HepG2 (cell line): ENCODE measurements around the gene TMEM184B. TPM values are rescaled to one million over a fixed set of nuclear protein-coding genes. Genes with fewer than 3 reads are reported as not detected.
A peak's percentile ranks its signal among the peaks of the same experiment; 100 is the strongest.

ENCODE experiments used
- BRF2 ChIP-seq: sonication (generic); formaldehyde crosslinking; IDR thresholded peaks from 2 replicates; pipeline ENCODE4 v1.8.1; 2022; ENCODE audit warnings: mild to moderate bottlenecking, missing genetic modification reagents
- GZF1 ChIP-seq: sonication (generic); formaldehyde crosslinking; IDR thresholded peaks from 2 replicates; pipeline ENCODE4 v1.5.1; 2020; ENCODE audit warnings: mild to moderate bottlenecking, missing genetic modification reagents
- HCFC1 ChIP-seq: fragments of 150-350 bp; IDR thresholded peaks from 2 replicates; pipeline ENCODE4 v1.6.1; 2014; ENCODE audit warnings: low read depth, low read length
- KDM2A ChIP-seq: sonication (generic); formaldehyde crosslinking; IDR thresholded peaks from 2 replicates; pipeline ENCODE4 v1.4.0; 2020; ENCODE audit warnings: low read depth, missing genetic modification reagents, borderline replicate concordance
- MED8 ChIP-seq: sonication (generic); formaldehyde crosslinking; IDR thresholded peaks from 2 replicates; pipeline ENCODE4 v1.8.1; 2023; ENCODE audit warnings: mild to moderate bottlenecking, missing genetic modification reagents; ENCODE audit not compliant: insufficient replicate concordance
- MTA1 ChIP-seq: sonication (generic); formaldehyde crosslinking; IDR thresholded peaks from 2 replicates; pipeline ENCODE4 v1.4.0; 2020; ENCODE audit warnings: missing genetic modification reagents, mild to moderate bottlenecking, borderline replicate concordance
- MXD3 ChIP-seq: IDR thresholded peaks from 2 replicates; pipeline ENCODE4 v1.6.1; 2016; ENCODE audit warnings: mild to moderate bottlenecking, missing biosample characterization, missing genetic modification reagents
- NR1H2 ChIP-seq: sonication (generic); formaldehyde crosslinking; IDR thresholded peaks from 2 replicates; pipeline ENCODE4 v1.8.1; 2022; ENCODE audit warnings: low read depth, missing genetic modification reagents, borderline replicate concordance
- RCOR2 ChIP-seq: IDR thresholded peaks from 2 replicates; pipeline ENCODE4 v1.6.1; 2016; ENCODE audit warnings: missing biosample characterization, missing genetic modification reagents
- RFX1 ChIP-seq: fragments of 450-650 bp; IDR thresholded peaks from 2 replicates; pipeline ENCODE4 v1.6.1; 2017
- SP5 ChIP-seq: IDR thresholded peaks from 2 replicates; pipeline ENCODE4 v1.6.1; 2016; ENCODE audit warnings: low read depth, borderline replicate concordance
- TARDBP ChIP-seq: sonication (generic); formaldehyde crosslinking; IDR thresholded peaks from 2 replicates; pipeline ENCODE4 v1.8.0; 2022; ENCODE audit warnings: mild to moderate bottlenecking, missing genetic modification reagents
- THAP8 ChIP-seq: sonication (generic); formaldehyde crosslinking; IDR thresholded peaks from 2 replicates; pipeline ENCODE4 v1.5.1; 2020; ENCODE audit warnings: missing genetic modification reagents, mild to moderate bottlenecking, borderline replicate concordance
- USF2 ChIP-seq, 2 experiments: sonication (generic) in 1 of 2; formaldehyde crosslinking in 1 of 2; IDR thresholded peaks; 2 replicates each; pipeline versions ENCODE4 v1.5.1 to v1.6.1; 2011 to 2020; ENCODE audit warnings: borderline replicate concordance in 1 of 2, low read depth in 1 of 2, low read length in 1 of 2, mild to moderate bottlenecking in 1 of 2, missing genetic modification reagents in 1 of 2, moderate library complexity in 1 of 2
- WIZ ChIP-seq: sonication (generic); formaldehyde crosslinking; IDR thresholded peaks from 2 replicates; pipeline ENCODE4 v1.5.1; 2020; ENCODE audit warnings: mild to moderate bottlenecking, missing genetic modification reagents
- ZBTB37 ChIP-seq: sonication (generic); formaldehyde crosslinking; IDR thresholded peaks from 2 replicates; pipeline ENCODE4 v1.4.0; 2020; ENCODE audit warnings: mild to moderate bottlenecking, missing genetic modification reagents
- ZFP36L1 ChIP-seq: sonication (generic); formaldehyde crosslinking; IDR thresholded peaks from 2 replicates; pipeline ENCODE4 v1.8.0; 2022; ENCODE audit warnings: mild to moderate bottlenecking, missing genetic modification reagents, moderate library complexity
- ZFP36L2 ChIP-seq: sonication (generic); formaldehyde crosslinking; IDR thresholded peaks from 2 replicates; pipeline ENCODE4 v1.4.0; 2020; ENCODE audit warnings: missing genetic modification reagents
- ZFY ChIP-seq: sonication (generic); formaldehyde crosslinking; IDR thresholded peaks from 2 replicates; pipeline ENCODE4 v1.4.0; 2020; ENCODE audit warnings: missing genetic modification reagents
- ZFYVE20 ChIP-seq: sonication (generic); formaldehyde crosslinking; IDR thresholded peaks from 2 replicates; pipeline ENCODE4 v1.8.0; 2023; ENCODE audit warnings: low read depth, mild to moderate bottlenecking, moderate library complexity, missing genetic modification reagents, borderline replicate concordance
- ZNF337 ChIP-seq: sonication (generic); formaldehyde crosslinking; IDR thresholded peaks from 2 replicates; pipeline ENCODE4 v1.5.1; 2020; ENCODE audit warnings: missing genetic modification reagents, low read depth, mild to moderate bottlenecking, borderline replicate concordance
- ZNF33B ChIP-seq: sonication (generic); formaldehyde crosslinking; IDR thresholded peaks from 2 replicates; pipeline ENCODE4 v1.5.1; 2020; ENCODE audit warnings: mild to moderate bottlenecking, missing genetic modification reagents
- ZNF614 ChIP-seq: IDR thresholded peaks from 2 replicates; pipeline ENCODE4 v1.6.1; 2018; ENCODE audit warnings: missing biosample characterization, missing genetic modification reagents, inconsistent platforms, borderline replicate concordance
- ZNF629 ChIP-seq: sonication (generic); formaldehyde crosslinking; conservative IDR thresholded peaks from 2 replicates; pipeline ENCODE4 v1.5.0; 2020; ENCODE audit warnings: missing genetic modification reagents
- ZNF644 ChIP-seq: IDR thresholded peaks from 2 replicates; pipeline ENCODE4 v1.6.1; 2016; ENCODE audit warnings: low read depth
- polyA plus RNA-seq, 8 experiments: library from polyadenylated mRNA; depleted of rRNA in 3 of 8; stranded (reverse) in 7 of 8; unstranded in 1 of 8; fragments of >200 nt; fragmentation: Illumina TruSeq in 4 of 8; extraction: Trizol in 4 of 8; gene quantifications; 2 replicates each; pipeline versions ENCODE4 v1.2.1 to v1.2.3, GENCODE V29; 2011 to 2016; ENCODE audit warnings: low read depth in 4 of 8, missing spikeins in 1 of 8, mixed read lengths in 1 of 8; ENCODE audit not compliant: insufficient read depth in 1 of 8
- total RNA-seq, 5 experiments: library from RNA; depleted of rRNA; stranded (reverse); fragments of >200 nt; fragmentation: Illumina TruSeq; extraction: Trizol; gene quantifications; 2 replicates each; pipeline ENCODE4 v1.2.3, GENCODE V29; 2016; ENCODE audit warnings: low read depth in 1 of 5

The TMEM184B gene
- total and polyA plus RNA-seq, 2 of the 13 experiments (the other 11 are each of a cell fraction or from before 2014, with no cell fraction given), result 15.9 to 16.0 TPM

- TF ChIP-seq THAP8 (no peak), MED8 (CRISPR knock-in tag) (peak; percentile 54), SP5 (peak; percentile 45; the same call in 1 of the 2 replicates), ZFP36L1 (CRISPR knock-in tag) (peak; percentile 64; the same call in 1 of the 2 replicates), BRF2 (no peak), TARDBP (CRISPR knock-in tag) (peak; percentile 64; the same call in 1 of the 2 replicates), ZNF33B (peak; percentile 55; the same call in 1 of the 2 replicates), MTA1 (CRISPR knock-in tag) (0 out of 2 replicates have a peak, but pooled peaks have one; percentile 30), ZNF337 (peak; percentile 67; the same call in 1 of the 2 replicates), MXD3 (no peak), ZFY (no peak), ZFYVE20 (CRISPR knock-in tag) (no peak), USF2 (IDR thresholded peaks at IDR 0.05; ENCODE audit: low read depth, low read length) (no peak), USF2 (CRISPR knock-in tag; IDR thresholded peaks at IDR 0.05; ENCODE audit: borderline replicate concordance) (peak; percentile 44; the same call in 1 of the 2 replicates), HCFC1 (no peak), GZF1 (peak; percentile 67; the same call in 1 of the 2 replicates), ZBTB37 (CRISPR knock-in tag) (peak; percentile 65; the same call in 1 of the 2 replicates), ZNF644 (CRISPR knock-in tag) (peak; percentile 52; the same call in 1 of the 2 replicates), KDM2A (CRISPR knock-in tag) (peak; percentile 59), ZNF629 (no peak), NR1H2 (no peak), RCOR2 (CRISPR knock-in tag) (peak; percentile 88), WIZ (CRISPR knock-in tag) (no peak), RFX1 (no peak), ZNF614 (CRISPR knock-in tag) (peak; percentile 79), ZFP36L2 (no peak)
Observed at GRCh38 chr22:38177926-38178604, 94.7 kb downstream of the TMEM184B start (continued).
